ENCODE results near the gene EFCAB12. TPM values are rescaled to one million over a fixed set of nuclear protein-coding genes. Genes with fewer than 3 reads are reported as not detected.

Gene EFCAB12
- total and polyA plus RNA-seq, 2 of the 8 experiments (the other 6 are each of a cell fraction or from before 2014, with no cell fraction given): 0.60 to 0.99 TPM

DNA sequence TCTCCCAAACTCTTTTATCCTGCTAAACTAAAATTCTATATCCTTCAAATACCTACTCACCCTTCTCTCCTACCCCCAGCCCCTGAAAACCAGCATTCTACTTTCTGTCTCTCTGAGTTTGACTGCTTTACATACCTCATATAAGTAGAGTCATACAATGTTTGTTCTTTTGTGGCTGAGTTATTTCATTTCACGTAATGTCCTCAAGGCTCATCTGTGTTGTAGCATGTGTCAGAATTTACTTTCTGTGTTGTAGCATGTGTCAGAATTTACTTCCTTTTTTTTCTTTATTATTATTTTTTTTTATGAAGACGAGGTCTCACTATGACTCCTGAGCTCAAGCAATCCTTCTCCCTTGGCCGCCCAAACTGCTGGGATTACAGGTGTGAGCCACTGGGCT, 31.7 kb upstream of the EFCAB12 start:
- no peak overlapping the region for H3K9ac ChIP-seq (replicated peaks in 1 of 4; ENCODE audit: extremely low read depth in 1 of 4, low read depth in 3 of 4, low read length in 3 of 4)
- H4K8ac ChIP-seq (ENCODE audit: extremely low read depth, insufficient read depth, low read length): no peak overlapping the region
- H2BK120ac ChIP-seq (replicated peaks; ENCODE audit: low read depth, low read length): no peak overlapping the region
- no peak overlapping the region for H2AK5ac ChIP-seq (ENCODE audit: low read depth, low read length)
- H3K79me2 ChIP-seq (ENCODE audit: control insufficient read depth in 1 of 2, insufficient read depth in 2 of 2, low read length in 2 of 2): no peaks in the 10 kb centered on the region
- no peak overlapping the region for H3K23ac ChIP-seq (ENCODE audit: insufficient read length)
- no peak overlapping the region for H2BK20ac ChIP-seq (ENCODE audit: low read length)
- no peak overlapping the region for H3K4me2 ChIP-seq (ENCODE audit: insufficient read depth in 1 of 2, low read depth in 2 of 2, low read length in 2 of 2)
- H4K91ac ChIP-seq (replicated peaks; ENCODE audit: insufficient read length, low read length): no peak overlapping the region
- ChIA-PET POLR2A (ENCODE audit: partially characterized antibody) (no interaction called here), CTCF (ENCODE audit: partially characterized antibody) (interaction anchor here (0.9 kb wide), 1 partner anchor 121 kb away, joined by 5 read pairs; no protein-coding TSS in a partner anchor)
- no peaks in the 10 kb centered on the region for H3K27me3 ChIP-seq (replicated peaks in 1 of 4; ENCODE audit: control insufficient read depth in 3 of 4, extremely low read depth in 1 of 4, insufficient read depth in 3 of 4, low read length in 3 of 4)
- H3K4me3 ChIP-seq (ENCODE audit: extremely low read depth in 1 of 4, insufficient read depth in 2 of 4, low read depth in 3 of 4, low read length in 4 of 4): no peak overlapping the region
- no peak for DNase-seq (ENCODE audit: low read depth in 1 of 2, low spot score in 2 of 2)
- peaks cover 0 to 25% (median under 1%) of the 10 kb centered on the region in 4 experiments; a peak in 5 of 8 replicates for H3K36me3 ChIP-seq (ENCODE audit: control insufficient read depth in 2 of 4, insufficient read depth in 4 of 4, low read length in 3 of 4)
- H3K56ac ChIP-seq (replicated peaks; ENCODE audit: insufficient read length, low read depth, low read length): no peak overlapping the region
- no peak for FAIRE-seq
- no peak overlapping the region for H3K27ac ChIP-seq (ENCODE audit: low read depth, low read length)
- H3K9me3 ChIP-seq (ENCODE audit: insufficient read depth in 2 of 2, low read depth in 1 of 2, low read length in 1 of 2): no peaks in the 10 kb centered on the region
- H2BK12ac ChIP-seq (ENCODE audit: low read depth, low read length): no peak overlapping the region
- no peaks in the 10 kb centered on the region for H4K20me1 ChIP-seq (replicated peaks in 1 of 2; ENCODE audit: control insufficient read depth in 1 of 2, insufficient read depth in 2 of 2, low read length in 2 of 2)
- H3K79me1 ChIP-seq (ENCODE audit: low read depth, low read length): no peaks in the 10 kb centered on the region
- peaks cover 2% of the 10 kb centered on the region; the same call in 1 of the 2 replicates for H3K23me2 ChIP-seq (ENCODE audit: low read depth, low read length)
- no peak overlapping the region for H2BK5ac ChIP-seq (ENCODE audit: low read depth, low read length)
- 91% methylated on average over 3 of the region's 3 CpGs; no CpG with 5 or more reads in 1 of the 2 experiments for WGBS, 2 experiments (ENCODE audit: extremely low coverage in 1 of 2, insufficient coverage in 1 of 2, insufficient read length in 1 of 2, insufficient replicate concordance in 2 of 2, low coverage in 1 of 2, low lambda C conversion rate in 2 of 2, missing lambda C conversion rate in 1 of 2)
- H3K14ac ChIP-seq (ENCODE audit: insufficient read length): no peak overlapping the region
- H3K4me1 ChIP-seq (replicated peaks in 1 of 4; ENCODE audit: control insufficient read depth in 3 of 4, insufficient read depth in 4 of 4, low read length in 3 of 4): no peaks in the 10 kb centered on the region
- no peak overlapping the region for H4K5ac ChIP-seq (ENCODE audit: insufficient read length, low read depth, low read length)
- no peak overlapping the region for H2BK15ac ChIP-seq (ENCODE audit: low read length)
- H3K18ac ChIP-seq (ENCODE audit: extremely low read depth, low read length): no peak overlapping the region
- no peak overlapping the region for H3K4ac ChIP-seq (replicated peaks; ENCODE audit: insufficient read length, low read depth, low read length)
- no peak overlapping the region for H2AFZ ChIP-seq (ENCODE audit: low read length)
- TF ChIP-seq EP300 (IDR thresholded peaks at IDR 0.05; ENCODE audit: borderline replicate concordance in 1 of 2, low read depth in 2 of 2, low read length in 2 of 2) (no peak), GABPA (IDR thresholded peaks at IDR 0.05; ENCODE audit: borderline replicate concordance, insufficient read depth, low read length) (no peak), SIRT6 (IDR thresholded peaks at IDR 0.05; ENCODE audit: low read length) (no peak), EZH2 (IDR thresholded peaks at IDR 0.05; ENCODE audit: low read depth, low read length, severe bottlenecking) (no peak), TCF12 (IDR thresholded peaks at IDR 0.05; ENCODE audit: low read depth, low read length) (no peak), BCL11A (IDR thresholded peaks at IDR 0.05; ENCODE audit: low read depth in 2 of 2, low read length in 2 of 2) (no peak), HDAC6 (IDR thresholded peaks at IDR 0.05; ENCODE audit: low read depth, low read length) (no peak), SIX5 (IDR thresholded peaks at IDR 0.05; ENCODE audit: low read depth, low read length) (no peak), RFX5 (IDR thresholded peaks at IDR 0.05; ENCODE audit: borderline replicate concordance, low read depth, low read length) (no peak), MAFK (IDR thresholded peaks at IDR 0.05; ENCODE audit: low read depth, low read length) (no peak), RAD21 (IDR thresholded peaks at IDR 0.05 in 1 of 2, conservative IDR thresholded peaks at IDR 0.05 in 1 of 2; ENCODE audit: low read depth in 2 of 2, low read length in 2 of 2) (no peak), CBX8 (IDR thresholded peaks at IDR 0.05; ENCODE audit: borderline replicate concordance, low read depth, low read length) (no peak)
- TF ChIP-seq, protein P1, sequence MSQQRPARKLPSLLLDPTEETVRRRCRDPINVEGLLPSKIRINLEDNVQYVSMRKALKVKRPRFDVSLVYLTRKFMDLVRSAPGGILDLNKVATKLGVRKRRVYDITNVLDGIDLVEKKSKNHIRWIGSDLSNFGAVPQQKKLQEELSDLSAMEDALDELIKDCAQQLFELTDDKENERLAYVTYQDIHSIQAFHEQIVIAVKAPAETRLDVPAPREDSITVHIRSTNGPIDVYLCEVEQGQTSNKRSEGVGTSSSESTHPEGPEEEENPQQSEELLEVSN (IDR thresholded peaks at IDR 0.05): no peak

Data from H1 (cell line).